B cell (primary cell): Measurements from ENCODE around the gene GRID1. TPM values are rescaled to one million over a fixed set of nuclear protein-coding genes. Genes with fewer than 3 reads are reported as not detected.

Source experiments
- ATAC-seq: fragments of 200-7000 bp; cut with Tn5 transposase; one replicate; pipeline ENCODE4 v1.10.0; 2021; ENCODE audit warnings: low read depth, mild to moderate bottlenecking, moderate number of reproducible peaks, moderate library complexity
- CTCF ChIA-PET: fragments of 350-600 bp; sonication (Branson Sonifier 250); formaldehyde crosslinking; loops from one replicate; lab custom pipeline; 2021; ENCODE audit warnings: antibody characterized with exemption, inconsistent platforms; lab: Charles Lee
- POLR2A ChIA-PET: fragments of 350-600 bp; sonication (Branson Sonifier 250); formaldehyde crosslinking; loops from one replicate; lab custom pipeline; 2021; ENCODE audit warnings: antibody characterized with exemption; lab: Charles Lee
- DNase-seq: peaks from one replicate; pipeline ENCODE4 v3.0.0; 2013
- H2AFZ ChIP-seq: 2 replicates; pipeline ENCODE4 v1.6.1; 2012; ENCODE audit warnings: mild to moderate bottlenecking, low read depth, low read length; ENCODE audit not compliant: insufficient read depth, poor library complexity, severe bottlenecking
- H3K27ac ChIP-seq, 2 donors: 1 replicate in 1 of 2; 2 replicates in 1 of 2; pipeline ENCODE4 v1.5.1; 2012 to 2013; ENCODE audit warnings: low read length in 2 of 2, mild to moderate bottlenecking in 2 of 2, moderate library complexity in 1 of 2
- H3K27me3 ChIP-seq, 4 experiments: fragments of 200-600 bp in 1 of 4; sonication (generic) in 1 of 4; replicated peaks in 1 of 4; 1 replicate in 2 of 4; 2 replicates in 2 of 4; pipeline versions ENCODE4 v1.6.1 to v1.7.0; 2013 to 2016; ENCODE audit warnings: low read length in 3 of 4, mild to moderate bottlenecking in 2 of 4, mixed read lengths in 1 of 4, moderate library complexity in 1 of 4; ENCODE audit not compliant: insufficient read depth in 4 of 4, control insufficient read depth in 3 of 4; ENCODE audit errors: control extremely low read depth in 1 of 4
- H3K36me3 ChIP-seq, 2 experiments: replicated peaks in 1 of 2; 1 replicate in 1 of 2; 2 replicates in 1 of 2; pipeline versions ENCODE4 v1.6.1 to v1.7.1; 2013; ENCODE audit warnings: low read length in 1 of 2; ENCODE audit not compliant: insufficient read depth in 2 of 2, control insufficient read depth in 1 of 2; ENCODE audit errors: control extremely low read depth in 1 of 2, extremely low read depth in 1 of 2
- H3K4me1 ChIP-seq, 2 donors: fragments of 200-600 bp in 1 of 2; sonication (generic) in 1 of 2; 1 replicate in 1 of 2; 2 replicates in 1 of 2; pipeline versions ENCODE4 v1.5.1 to v1.6.1; 2013 to 2017; ENCODE audit warnings: low read length in 2 of 2; ENCODE audit not compliant: control insufficient read depth in 2 of 2, insufficient read depth in 2 of 2
- H3K4me2 ChIP-seq: replicated peaks from 2 replicates; pipeline ENCODE3; 2012; ENCODE audit warnings: mild to moderate bottlenecking, low read depth, low read length; ENCODE audit not compliant: poor library complexity, severe bottlenecking
- H3K4me3 ChIP-seq, 5 experiments: fragments of 200-600 bp in 1 of 5; sonication (generic) in 1 of 5; 1 replicate in 3 of 5; 2 replicates in 2 of 5; pipeline versions ENCODE4 v1.5.1 to v1.7.0; 2011 to 2016; ENCODE audit warnings: low read length in 4 of 5, mild to moderate bottlenecking in 4 of 5, low read depth in 2 of 5, control low read depth in 1 of 5, moderate library complexity in 1 of 5; ENCODE audit not compliant: insufficient read depth in 1 of 5; ENCODE audit errors: control extremely low read depth in 1 of 5, extremely low read depth in 1 of 5
- H3K79me2 ChIP-seq: fragments of 200-600 bp; sonication (generic); one replicate; pipeline ENCODE4 v1.6.0; 2016; ENCODE audit warnings: low read length; ENCODE audit not compliant: control insufficient read depth, insufficient read depth
- H3K9ac ChIP-seq: fragments of 200-600 bp; sonication (generic); 2 replicates; pipeline ENCODE4 v1.6.1; 2017; ENCODE audit warnings: mild to moderate bottlenecking, low read length, moderate library complexity
- H3K9me3 ChIP-seq, 3 donors: one replicate each; pipeline versions ENCODE4 v1.6.1 to v1.7.1; 2013; ENCODE audit warnings: low read length in 2 of 3; ENCODE audit not compliant: control insufficient read depth in 2 of 3, insufficient read depth in 1 of 3; ENCODE audit errors: control extremely low read depth in 1 of 3
- H4K20me1 ChIP-seq: 2 replicates; pipeline ENCODE4 v1.6.0; 2012; ENCODE audit warnings: mild to moderate bottlenecking, low read length; ENCODE audit not compliant: insufficient read depth, control insufficient read depth, poor library complexity, severe bottlenecking
- H3K27ac Mint-ChIP-seq: one replicate; pipeline ENCODE4 v1.8.0; 2021; ENCODE audit warnings: mixed read lengths
- H3K27me3 Mint-ChIP-seq: one replicate; pipeline ENCODE4 v1.8.0; 2021; ENCODE audit warnings: mixed read lengths
- H3K4me1 Mint-ChIP-seq: one replicate; pipeline ENCODE4 v1.8.0; 2021; ENCODE audit warnings: mixed read lengths
- H3K4me3 Mint-ChIP-seq: one replicate; pipeline ENCODE4 v1.8.0; 2021; ENCODE audit warnings: mixed read lengths
- H3K9me3 Mint-ChIP-seq: one replicate; pipeline ENCODE4 v1.8.0; 2022; ENCODE audit warnings: mixed read lengths; ENCODE audit not compliant: insufficient read depth
- EZH2 ChIP-seq: IDR thresholded peaks from 2 replicates; pipeline ENCODE4 v1.6.1; 2012; ENCODE audit warnings: borderline replicate concordance, low read depth, mild to moderate bottlenecking, moderate library complexity, low read length; ENCODE audit not compliant: insufficient read depth, poor library complexity, severe bottlenecking
- WGBS: methylation state at CpG from one replicate; pipeline ENCODE4 v1.1.5; 2013; ENCODE audit warnings: missing lambda C conversion rate; ENCODE audit not compliant: insufficient coverage; 5-methylcytosine and 5-hydroxymethylcytosine counted together
- intact Hi-C: fragments of 100-400 bp; cut with micrococcal nuclease; formaldehyde crosslinking; loops from one replicate; pipeline ENCODE4 v1.10.0; 2022
- polyA plus RNA-seq: library from polyadenylated mRNA; depleted of rRNA; stranded (reverse); fragments of >200 nt; gene quantifications from 2 replicates; pipeline ENCODE4 v1.2.3, GENCODE V29; 2012
- total RNA-seq, 2 donors: library from RNA; stranded (reverse); fragments of 120-200 nt in 1 of 2; gene quantifications; 1 replicate in 1 of 2; 2 replicates in 1 of 2; pipeline versions ENCODE4 v1.2.3 to v1.2.4, GENCODE V29; 2013 to 2022
- TF ChIP-seq, protein P1 (sequence below): fragments of 200-600 bp; IDR thresholded peaks from one replicate; pipeline ENCODE4 v1.8.0; 2022; ENCODE audit warnings: antibody characterized with exemption, mild to moderate bottlenecking

GRID1 gene
- total and polyA plus RNA-seq, 2 donors (not counting 1 experiment from before 2014, with no cell fraction given): not detected

DNA sequence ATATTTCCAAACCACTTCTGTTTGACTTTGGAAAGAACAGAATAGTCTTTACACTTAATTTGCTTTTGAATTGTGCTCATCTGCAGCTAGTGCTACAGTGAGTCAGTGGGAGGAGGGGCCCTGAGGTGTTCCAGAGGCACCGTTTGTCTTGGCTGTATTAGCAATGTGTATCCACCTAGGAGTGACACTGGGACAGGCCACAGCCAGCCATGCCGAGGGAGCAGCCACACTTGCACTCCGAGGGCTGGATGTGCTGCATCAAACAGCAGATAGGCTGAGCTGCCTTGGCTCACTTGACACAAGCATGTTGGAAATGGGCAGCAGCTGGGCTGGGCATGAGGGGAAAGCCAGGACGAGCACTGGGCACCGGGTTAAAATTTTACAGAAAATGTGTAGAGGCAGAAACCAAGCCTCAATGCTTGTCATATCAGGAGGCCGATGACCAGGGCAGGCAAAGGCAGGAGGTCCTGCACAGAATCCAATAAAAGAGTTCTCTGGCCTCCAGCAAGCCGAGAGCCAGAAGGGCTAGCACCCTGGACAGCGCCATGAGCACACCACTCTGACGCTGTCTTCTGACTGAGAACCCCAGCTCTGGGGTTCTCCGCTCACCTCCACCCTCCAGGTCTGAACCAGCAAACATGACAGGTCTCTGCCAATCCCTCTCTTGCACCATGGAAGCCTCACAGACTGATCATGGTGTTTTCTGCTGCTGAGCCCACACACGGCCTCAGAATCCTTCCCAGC is 163.3 kb downstream of the GRID1 start:
- ATAC-seq: no peak
- TF ChIP-seq EZH2: no peak
- TF ChIP-seq, protein P1, sequence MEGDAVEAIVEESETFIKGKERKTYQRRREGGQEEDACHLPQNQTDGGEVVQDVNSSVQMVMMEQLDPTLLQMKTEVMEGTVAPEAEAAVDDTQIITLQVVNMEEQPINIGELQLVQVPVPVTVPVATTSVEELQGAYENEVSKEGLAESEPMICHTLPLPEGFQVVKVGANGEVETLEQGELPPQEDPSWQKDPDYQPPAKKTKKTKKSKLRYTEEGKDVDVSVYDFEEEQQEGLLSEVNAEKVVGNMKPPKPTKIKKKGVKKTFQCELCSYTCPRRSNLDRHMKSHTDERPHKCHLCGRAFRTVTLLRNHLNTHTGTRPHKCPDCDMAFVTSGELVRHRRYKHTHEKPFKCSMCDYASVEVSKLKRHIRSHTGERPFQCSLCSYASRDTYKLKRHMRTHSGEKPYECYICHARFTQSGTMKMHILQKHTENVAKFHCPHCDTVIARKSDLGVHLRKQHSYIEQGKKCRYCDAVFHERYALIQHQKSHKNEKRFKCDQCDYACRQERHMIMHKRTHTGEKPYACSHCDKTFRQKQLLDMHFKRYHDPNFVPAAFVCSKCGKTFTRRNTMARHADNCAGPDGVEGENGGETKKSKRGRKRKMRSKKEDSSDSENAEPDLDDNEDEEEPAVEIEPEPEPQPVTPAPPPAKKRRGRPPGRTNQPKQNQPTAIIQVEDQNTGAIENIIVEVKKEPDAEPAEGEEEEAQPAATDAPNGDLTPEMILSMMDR: no peak

GRCh38 chr10:86202226-86202735 is 164.3 kb downstream of the GRID1 start:
- Histone ChIP-seq H2AFZ (no peak overlapping the region), H3K4me1 (no peaks in the 10 kb centered on the region), H3K27ac (no peak overlapping the region), H3K9me3 (peaks cover 0 to 17% (median 0%) of the 10 kb centered on the region in 3 donors), H3K9ac (no peak overlapping the region), H3K36me3 (no peaks in the 10 kb centered on the region), H3K27me3 (peaks cover 0 to 2% (median 0%) of the 10 kb centered on the region in 4 experiments), H3K4me2 (no peak overlapping the region), H3K4me3 (no peak overlapping the region), H4K20me1 (no peaks in the 10 kb centered on the region), H3K79me2 (no peaks in the 10 kb centered on the region)
- ATAC-seq: no peak
- TF ChIP-seq, protein P1: no peak
- no peak for TF ChIP-seq EZH2
- intact Hi-C loops: no loop called here
- no peak for DNase-seq
- Mint-ChIP-seq H3K27me3 (peaks cover 15% of the 10 kb centered on the region), H3K4me3 (no peak overlapping the region), H3K4me1 (no peaks in the 10 kb centered on the region), H3K27ac (no peak overlapping the region), H3K9me3 (no peaks in the 10 kb centered on the region)
- WGBS: 97% methylated on average over 3 of the region's 5 CpGs
- CTCF ChIA-PET: no interaction called here
- POLR2A ChIA-PET: no interaction called here

More for the DNA sequence above, 163.3 kb downstream of the GRID1 start:
- Histone ChIP-seq H3K4me1 (no peaks in the 10 kb centered on the region), H3K27me3 (peaks cover 0 to 2% (median 0%) of the 10 kb centered on the region in 4 experiments), H4K20me1 (no peaks in the 10 kb centered on the region), H3K27ac (no peak overlapping the region), H3K9me3 (peaks cover 0 to 17% (median 0%) of the 10 kb centered on the region in 3 donors), H3K79me2 (no peaks in the 10 kb centered on the region), H2AFZ (no peak overlapping the region), H3K9ac (no peak overlapping the region), H3K4me2 (no peak overlapping the region), H3K4me3 (no peak overlapping the region), H3K36me3 (no peaks in the 10 kb centered on the region)
- H3K27me3 Mint-ChIP-seq: peaks cover 15% of the 10 kb centered on the region
- H3K4me3 Mint-ChIP-seq: no peak overlapping the region
- H3K27ac Mint-ChIP-seq: no peak overlapping the region
- intact Hi-C loops: no loop called here
- 50% methylated on average over 11 of the region's 11 CpGs for WGBS
- DNase-seq: no peak
- H3K9me3 Mint-ChIP-seq: no peaks in the 10 kb centered on the region
- ChIA-PET POLR2A (no interaction called here), CTCF (no interaction called here)
- no peaks in the 10 kb centered on the region for H3K4me1 Mint-ChIP-seq
